B cell (primary cell): ENCODE measurements around the gene TLCD2. TPM values are rescaled to one million over a fixed set of nuclear protein-coding genes. Genes with fewer than 3 reads are reported as not detected.

Experiments
- ATAC-seq: fragments of 200-7000 bp; cut with Tn5 transposase; one replicate; pipeline ENCODE4 v1.10.0; 2021; ENCODE audit warnings: low read depth, mild to moderate bottlenecking, moderate number of reproducible peaks, moderate library complexity
- CTCF ChIA-PET: fragments of 350-600 bp; sonication (Branson Sonifier 250); formaldehyde crosslinking; loops from one replicate; lab custom pipeline; 2021; ENCODE audit warnings: antibody characterized with exemption, inconsistent platforms; lab: Charles Lee
- POLR2A ChIA-PET: fragments of 350-600 bp; sonication (Branson Sonifier 250); formaldehyde crosslinking; loops from one replicate; lab custom pipeline; 2021; ENCODE audit warnings: antibody characterized with exemption; lab: Charles Lee
- DNase-seq: peaks from one replicate; pipeline ENCODE4 v3.0.0; 2013
- H2AFZ ChIP-seq: 2 replicates; pipeline ENCODE4 v1.6.1; 2012; ENCODE audit warnings: mild to moderate bottlenecking, low read depth, low read length; ENCODE audit not compliant: insufficient read depth, poor library complexity, severe bottlenecking
- H3K27ac ChIP-seq, 2 donors: 1 replicate in 1 of 2; 2 replicates in 1 of 2; pipeline ENCODE4 v1.5.1; 2012 to 2013; ENCODE audit warnings: low read length in 2 of 2, mild to moderate bottlenecking in 2 of 2, moderate library complexity in 1 of 2
- H3K27me3 ChIP-seq, 4 experiments: fragments of 200-600 bp in 1 of 4; sonication (generic) in 1 of 4; replicated peaks in 1 of 4; 1 replicate in 2 of 4; 2 replicates in 2 of 4; pipeline versions ENCODE4 v1.6.1 to v1.7.0; 2013 to 2016; ENCODE audit warnings: low read length in 3 of 4, mild to moderate bottlenecking in 2 of 4, mixed read lengths in 1 of 4, moderate library complexity in 1 of 4; ENCODE audit not compliant: insufficient read depth in 4 of 4, control insufficient read depth in 3 of 4; ENCODE audit errors: control extremely low read depth in 1 of 4
- H3K36me3 ChIP-seq, 2 experiments: replicated peaks in 1 of 2; 1 replicate in 1 of 2; 2 replicates in 1 of 2; pipeline versions ENCODE4 v1.6.1 to v1.7.1; 2013; ENCODE audit warnings: low read length in 1 of 2; ENCODE audit not compliant: insufficient read depth in 2 of 2, control insufficient read depth in 1 of 2; ENCODE audit errors: control extremely low read depth in 1 of 2, extremely low read depth in 1 of 2
- H3K4me1 ChIP-seq, 2 donors: fragments of 200-600 bp in 1 of 2; sonication (generic) in 1 of 2; 1 replicate in 1 of 2; 2 replicates in 1 of 2; pipeline versions ENCODE4 v1.5.1 to v1.6.1; 2013 to 2017; ENCODE audit warnings: low read length in 2 of 2; ENCODE audit not compliant: control insufficient read depth in 2 of 2, insufficient read depth in 2 of 2
- H3K4me2 ChIP-seq: replicated peaks from 2 replicates; pipeline ENCODE3; 2012; ENCODE audit warnings: mild to moderate bottlenecking, low read depth, low read length; ENCODE audit not compliant: poor library complexity, severe bottlenecking
- H3K4me3 ChIP-seq, 5 experiments: fragments of 200-600 bp in 1 of 5; sonication (generic) in 1 of 5; 1 replicate in 3 of 5; 2 replicates in 2 of 5; pipeline versions ENCODE4 v1.5.1 to v1.7.0; 2011 to 2016; ENCODE audit warnings: low read length in 4 of 5, mild to moderate bottlenecking in 4 of 5, low read depth in 2 of 5, control low read depth in 1 of 5, moderate library complexity in 1 of 5; ENCODE audit not compliant: insufficient read depth in 1 of 5; ENCODE audit errors: control extremely low read depth in 1 of 5, extremely low read depth in 1 of 5
- H3K79me2 ChIP-seq: fragments of 200-600 bp; sonication (generic); one replicate; pipeline ENCODE4 v1.6.0; 2016; ENCODE audit warnings: low read length; ENCODE audit not compliant: control insufficient read depth, insufficient read depth
- H3K9ac ChIP-seq: fragments of 200-600 bp; sonication (generic); 2 replicates; pipeline ENCODE4 v1.6.1; 2017; ENCODE audit warnings: mild to moderate bottlenecking, low read length, moderate library complexity
- H3K9me3 ChIP-seq, 3 donors: one replicate each; pipeline versions ENCODE4 v1.6.1 to v1.7.1; 2013; ENCODE audit warnings: low read length in 2 of 3; ENCODE audit not compliant: control insufficient read depth in 2 of 3, insufficient read depth in 1 of 3; ENCODE audit errors: control extremely low read depth in 1 of 3
- H4K20me1 ChIP-seq: 2 replicates; pipeline ENCODE4 v1.6.0; 2012; ENCODE audit warnings: mild to moderate bottlenecking, low read length; ENCODE audit not compliant: insufficient read depth, control insufficient read depth, poor library complexity, severe bottlenecking
- H3K27ac Mint-ChIP-seq: one replicate; pipeline ENCODE4 v1.8.0; 2021; ENCODE audit warnings: mixed read lengths
- H3K27me3 Mint-ChIP-seq: one replicate; pipeline ENCODE4 v1.8.0; 2021; ENCODE audit warnings: mixed read lengths
- H3K4me1 Mint-ChIP-seq: one replicate; pipeline ENCODE4 v1.8.0; 2021; ENCODE audit warnings: mixed read lengths
- H3K4me3 Mint-ChIP-seq: one replicate; pipeline ENCODE4 v1.8.0; 2021; ENCODE audit warnings: mixed read lengths
- H3K9me3 Mint-ChIP-seq: one replicate; pipeline ENCODE4 v1.8.0; 2022; ENCODE audit warnings: mixed read lengths; ENCODE audit not compliant: insufficient read depth
- CTCF ChIP-seq: fragments of 200-600 bp; IDR thresholded peaks from one replicate; pipeline ENCODE4 v1.8.0; 2022; ENCODE audit warnings: antibody characterized with exemption, mild to moderate bottlenecking
- EZH2 ChIP-seq: IDR thresholded peaks from 2 replicates; pipeline ENCODE4 v1.6.1; 2012; ENCODE audit warnings: borderline replicate concordance, low read depth, mild to moderate bottlenecking, moderate library complexity, low read length; ENCODE audit not compliant: insufficient read depth, poor library complexity, severe bottlenecking
- WGBS: methylation state at CpG from one replicate; pipeline ENCODE4 v1.1.5; 2013; ENCODE audit warnings: missing lambda C conversion rate; ENCODE audit not compliant: insufficient coverage; 5-methylcytosine and 5-hydroxymethylcytosine counted together
- intact Hi-C: fragments of 100-400 bp; cut with micrococcal nuclease; formaldehyde crosslinking; loops from one replicate; pipeline ENCODE4 v1.10.0; 2022
- polyA plus RNA-seq: library from polyadenylated mRNA; depleted of rRNA; stranded (reverse); fragments of >200 nt; gene quantifications from 2 replicates; pipeline ENCODE4 v1.2.3, GENCODE V29; 2012
- total RNA-seq, 2 donors: library from RNA; stranded (reverse); fragments of 120-200 nt in 1 of 2; gene quantifications; 1 replicate in 1 of 2; 2 replicates in 1 of 2; pipeline versions ENCODE4 v1.2.3 to v1.2.4, GENCODE V29; 2013 to 2022

Gene TLCD2
- total and polyA plus RNA-seq, 2 donors (not counting 1 experiment from before 2014, with no cell fraction given): 0.03 TPM; not detected in 1

DNA sequence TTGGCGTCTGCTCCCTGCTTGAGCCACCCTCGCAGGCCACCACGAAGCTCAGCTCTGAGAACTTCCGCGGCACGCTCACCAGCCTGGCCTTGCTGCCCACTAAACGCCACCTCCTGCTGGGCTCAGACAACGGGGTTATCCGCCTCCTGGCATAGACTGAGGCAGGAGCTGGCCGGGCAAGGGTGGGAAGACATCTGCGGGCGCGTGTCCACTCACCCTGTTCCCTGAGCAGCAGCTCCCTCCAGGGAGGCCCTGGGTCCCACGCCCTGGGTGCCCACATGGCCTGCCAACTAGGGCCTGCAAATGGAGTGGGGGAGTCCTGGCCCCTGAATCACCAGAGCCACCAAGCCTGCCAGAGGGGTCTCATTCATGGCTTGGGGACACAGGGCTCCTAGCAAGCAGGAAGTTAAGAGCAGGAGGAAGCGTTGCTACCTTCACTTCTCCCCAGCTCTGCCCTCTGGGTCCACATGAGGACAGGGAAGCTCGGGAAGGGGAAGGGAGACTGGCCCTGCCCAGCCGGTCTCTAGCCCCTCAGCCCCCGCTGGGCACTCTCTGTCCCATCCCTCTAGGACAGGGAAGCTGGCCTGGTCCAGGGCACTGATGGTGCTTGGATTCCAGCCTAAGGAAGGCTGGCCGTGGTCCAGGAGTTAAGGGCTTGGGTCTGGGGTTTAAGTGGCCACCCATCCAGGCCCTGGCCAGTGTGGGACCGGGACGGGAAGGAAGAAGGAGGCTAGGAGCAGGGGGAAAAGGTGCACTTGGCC lies 27.5 kb upstream of the TLCD2 start:
- no peak overlapping the region for H3K4me2 ChIP-seq
- intact Hi-C loops: no loop called here
- peaks cover 0 to 2% (median 0%) of the 10 kb centered on the region in 3 donors for H3K9me3 ChIP-seq
- WGBS: 96% methylated on average over 20 of the region's 21 CpGs
- H3K4me3 ChIP-seq: no peak overlapping the region
- H3K36me3 ChIP-seq: peaks cover 0 to 38% of the 10 kb centered on the region in 2 experiments
- ATAC-seq (no peak), DNase-seq (no peak)
- Mint-ChIP-seq H3K4me1 (peaks cover 23% of the 10 kb centered on the region), H3K27ac (no peak overlapping the region), H3K4me3 (no peak overlapping the region), H3K27me3 (no peaks in the 10 kb centered on the region), H3K9me3 (no peaks in the 10 kb centered on the region)
- TF ChIP-seq CTCF (no peak), EZH2 (no peak)
- no peaks in the 10 kb centered on the region for H3K79me2 ChIP-seq
- CTCF ChIA-PET: interaction anchor here (1.3 to 1.5 kb wide), 2 partner anchors 17 to 46 kb away, joined by 3 to 5 read pairs; no protein-coding TSS in a partner anchor
- POLR2A ChIA-PET: interaction anchor here (0.6 to 1.6 kb wide), 2 partner anchors 8 to 94 kb away, joined by 3 to 5 read pairs; no protein-coding TSS in a partner anchor
- peaks cover 10 to 22% of the 10 kb centered on the region in 2 donors for H3K4me1 ChIP-seq
- H2AFZ ChIP-seq: no peak overlapping the region
- peaks cover 25% of the 10 kb centered on the region for H4K20me1 ChIP-seq
- no peak overlapping the region for H3K27ac ChIP-seq
- H3K27me3 ChIP-seq: no peaks in the 10 kb centered on the region
- H3K9ac ChIP-seq: no peak overlapping the region
